B cell (primary cell): ENCODE measurements around the gene PSPC1. TPM values are rescaled to one million over a fixed set of nuclear protein-coding genes. Genes with fewer than 3 reads are reported as not detected.
"Not testable (repeated sequence)": the region's sequence is repeated elsewhere in the genome, so short reads cannot be mapped to it uniquely, and the experiment has no call there.

Experiments
- ATAC-seq: fragments of 200-7000 bp; cut with Tn5 transposase; one replicate; pipeline ENCODE4 v1.10.0; 2021; ENCODE audit warnings: low read depth, mild to moderate bottlenecking, moderate number of reproducible peaks, moderate library complexity
- CTCF ChIA-PET: fragments of 350-600 bp; sonication (Branson Sonifier 250); formaldehyde crosslinking; loops from one replicate; lab custom pipeline; 2021; ENCODE audit warnings: antibody characterized with exemption, inconsistent platforms; lab: Charles Lee
- POLR2A ChIA-PET: fragments of 350-600 bp; sonication (Branson Sonifier 250); formaldehyde crosslinking; loops from one replicate; lab custom pipeline; 2021; ENCODE audit warnings: antibody characterized with exemption; lab: Charles Lee
- DNase-seq: peaks from one replicate; pipeline ENCODE4 v3.0.0; 2013
- H2AFZ ChIP-seq: 2 replicates; pipeline ENCODE4 v1.6.1; 2012; ENCODE audit warnings: mild to moderate bottlenecking, low read depth, low read length; ENCODE audit not compliant: insufficient read depth, poor library complexity, severe bottlenecking
- H3K27ac ChIP-seq, 2 donors: 1 replicate in 1 of 2; 2 replicates in 1 of 2; pipeline ENCODE4 v1.5.1; 2012 to 2013; ENCODE audit warnings: low read length in 2 of 2, mild to moderate bottlenecking in 2 of 2, moderate library complexity in 1 of 2
- H3K27me3 ChIP-seq, 4 experiments: fragments of 200-600 bp in 1 of 4; sonication (generic) in 1 of 4; replicated peaks in 1 of 4; 1 replicate in 2 of 4; 2 replicates in 2 of 4; pipeline versions ENCODE4 v1.6.1 to v1.7.0; 2013 to 2016; ENCODE audit warnings: low read length in 3 of 4, mild to moderate bottlenecking in 2 of 4, mixed read lengths in 1 of 4, moderate library complexity in 1 of 4; ENCODE audit not compliant: insufficient read depth in 4 of 4, control insufficient read depth in 3 of 4; ENCODE audit errors: control extremely low read depth in 1 of 4
- H3K36me3 ChIP-seq, 2 experiments: replicated peaks in 1 of 2; 1 replicate in 1 of 2; 2 replicates in 1 of 2; pipeline versions ENCODE4 v1.6.1 to v1.7.1; 2013; ENCODE audit warnings: low read length in 1 of 2; ENCODE audit not compliant: insufficient read depth in 2 of 2, control insufficient read depth in 1 of 2; ENCODE audit errors: control extremely low read depth in 1 of 2, extremely low read depth in 1 of 2
- H3K4me1 ChIP-seq, 2 donors: fragments of 200-600 bp in 1 of 2; sonication (generic) in 1 of 2; 1 replicate in 1 of 2; 2 replicates in 1 of 2; pipeline versions ENCODE4 v1.5.1 to v1.6.1; 2013 to 2017; ENCODE audit warnings: low read length in 2 of 2; ENCODE audit not compliant: control insufficient read depth in 2 of 2, insufficient read depth in 2 of 2
- H3K4me2 ChIP-seq: replicated peaks from 2 replicates; pipeline ENCODE3; 2012; ENCODE audit warnings: mild to moderate bottlenecking, low read depth, low read length; ENCODE audit not compliant: poor library complexity, severe bottlenecking
- H3K4me3 ChIP-seq, 5 experiments: fragments of 200-600 bp in 1 of 5; sonication (generic) in 1 of 5; 1 replicate in 3 of 5; 2 replicates in 2 of 5; pipeline versions ENCODE4 v1.5.1 to v1.7.0; 2011 to 2016; ENCODE audit warnings: low read length in 4 of 5, mild to moderate bottlenecking in 4 of 5, low read depth in 2 of 5, control low read depth in 1 of 5, moderate library complexity in 1 of 5; ENCODE audit not compliant: insufficient read depth in 1 of 5; ENCODE audit errors: control extremely low read depth in 1 of 5, extremely low read depth in 1 of 5
- H3K79me2 ChIP-seq: fragments of 200-600 bp; sonication (generic); one replicate; pipeline ENCODE4 v1.6.0; 2016; ENCODE audit warnings: low read length; ENCODE audit not compliant: control insufficient read depth, insufficient read depth
- H3K9ac ChIP-seq: fragments of 200-600 bp; sonication (generic); 2 replicates; pipeline ENCODE4 v1.6.1; 2017; ENCODE audit warnings: mild to moderate bottlenecking, low read length, moderate library complexity
- H3K9me3 ChIP-seq, 3 donors: one replicate each; pipeline versions ENCODE4 v1.6.1 to v1.7.1; 2013; ENCODE audit warnings: low read length in 2 of 3; ENCODE audit not compliant: control insufficient read depth in 2 of 3, insufficient read depth in 1 of 3; ENCODE audit errors: control extremely low read depth in 1 of 3
- H4K20me1 ChIP-seq: 2 replicates; pipeline ENCODE4 v1.6.0; 2012; ENCODE audit warnings: mild to moderate bottlenecking, low read length; ENCODE audit not compliant: insufficient read depth, control insufficient read depth, poor library complexity, severe bottlenecking
- H3K27ac Mint-ChIP-seq: one replicate; pipeline ENCODE4 v1.8.0; 2021; ENCODE audit warnings: mixed read lengths
- H3K27me3 Mint-ChIP-seq: one replicate; pipeline ENCODE4 v1.8.0; 2021; ENCODE audit warnings: mixed read lengths
- H3K4me1 Mint-ChIP-seq: one replicate; pipeline ENCODE4 v1.8.0; 2021; ENCODE audit warnings: mixed read lengths
- H3K4me3 Mint-ChIP-seq: one replicate; pipeline ENCODE4 v1.8.0; 2021; ENCODE audit warnings: mixed read lengths
- H3K9me3 Mint-ChIP-seq: one replicate; pipeline ENCODE4 v1.8.0; 2022; ENCODE audit warnings: mixed read lengths; ENCODE audit not compliant: insufficient read depth
- EZH2 ChIP-seq: IDR thresholded peaks from 2 replicates; pipeline ENCODE4 v1.6.1; 2012; ENCODE audit warnings: borderline replicate concordance, low read depth, mild to moderate bottlenecking, moderate library complexity, low read length; ENCODE audit not compliant: insufficient read depth, poor library complexity, severe bottlenecking
- WGBS: methylation state at CpG from one replicate; pipeline ENCODE4 v1.1.5; 2013; ENCODE audit warnings: missing lambda C conversion rate; ENCODE audit not compliant: insufficient coverage; 5-methylcytosine and 5-hydroxymethylcytosine counted together
- intact Hi-C: fragments of 100-400 bp; cut with micrococcal nuclease; formaldehyde crosslinking; loops from one replicate; pipeline ENCODE4 v1.10.0; 2022
- polyA plus RNA-seq: library from polyadenylated mRNA; depleted of rRNA; stranded (reverse); fragments of >200 nt; gene quantifications from 2 replicates; pipeline ENCODE4 v1.2.3, GENCODE V29; 2012
- total RNA-seq, 2 donors: library from RNA; stranded (reverse); fragments of 120-200 nt in 1 of 2; gene quantifications; 1 replicate in 1 of 2; 2 replicates in 1 of 2; pipeline versions ENCODE4 v1.2.3 to v1.2.4, GENCODE V29; 2013 to 2022
- TF ChIP-seq, protein P1 (sequence below): fragments of 200-600 bp; IDR thresholded peaks from one replicate; pipeline ENCODE4 v1.8.0; 2022; ENCODE audit warnings: antibody characterized with exemption, mild to moderate bottlenecking

Gene PSPC1
- total and polyA plus RNA-seq, 2 donors (not counting 1 experiment from before 2014, with no cell fraction given): 55.3 to 121 TPM

DNA sequence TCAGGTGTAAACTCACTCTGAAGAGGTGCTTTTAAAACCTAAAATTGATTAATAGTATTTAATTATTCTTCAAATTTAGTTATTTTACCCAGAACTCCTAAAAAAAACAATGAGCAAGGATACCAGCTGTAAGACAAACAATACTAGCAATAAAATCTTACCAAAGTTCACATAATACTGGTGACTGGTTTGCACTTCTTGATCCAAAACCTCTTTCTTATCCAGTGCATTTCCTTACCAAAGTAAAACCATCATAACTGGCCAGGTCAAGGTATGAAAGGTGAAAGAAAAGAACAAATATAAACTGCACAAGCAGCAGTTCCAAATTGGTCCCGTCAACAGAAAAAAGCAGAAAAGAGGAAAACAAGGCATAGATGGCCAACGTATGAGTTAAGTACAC, 62.7 kb downstream of the PSPC1 start:
- peaks cover 13% of the 10 kb centered on the region for H4K20me1 ChIP-seq
- POLR2A ChIA-PET: no interaction called here

GRCh38 chr13:19713186-19713965, 69.4 kb downstream of the PSPC1 start:
- WGBS: no CpG with 5 or more reads among the region's 10 CpGs
- POLR2A ChIA-PET: no interaction called here

More for the DNA sequence above, 62.7 kb downstream of the PSPC1 start:
- Histone ChIP-seq H3K4me3 (no peak overlapping the region), H3K9me3 (no peaks in the 10 kb centered on the region), H3K4me2 (no peak overlapping the region), H3K27ac (no peak overlapping the region), H3K4me1 (no peaks in the 10 kb centered on the region), H3K79me2 (peaks cover 14% of the 10 kb centered on the region), H3K27me3 (no peaks in the 10 kb centered on the region), H2AFZ (no peak overlapping the region), H3K9ac (no peak overlapping the region), H3K36me3 (peaks cover 4 to 17% of the 10 kb centered on the region in 2 experiments)
- Mint-ChIP-seq H3K4me3 (no peak overlapping the region), H3K27ac (no peak overlapping the region), H3K4me1 (no peaks in the 10 kb centered on the region), H3K9me3 (no peaks in the 10 kb centered on the region), H3K27me3 (no peaks in the 10 kb centered on the region)
- TF ChIP-seq EZH2: no peak
- TF ChIP-seq, protein P1, sequence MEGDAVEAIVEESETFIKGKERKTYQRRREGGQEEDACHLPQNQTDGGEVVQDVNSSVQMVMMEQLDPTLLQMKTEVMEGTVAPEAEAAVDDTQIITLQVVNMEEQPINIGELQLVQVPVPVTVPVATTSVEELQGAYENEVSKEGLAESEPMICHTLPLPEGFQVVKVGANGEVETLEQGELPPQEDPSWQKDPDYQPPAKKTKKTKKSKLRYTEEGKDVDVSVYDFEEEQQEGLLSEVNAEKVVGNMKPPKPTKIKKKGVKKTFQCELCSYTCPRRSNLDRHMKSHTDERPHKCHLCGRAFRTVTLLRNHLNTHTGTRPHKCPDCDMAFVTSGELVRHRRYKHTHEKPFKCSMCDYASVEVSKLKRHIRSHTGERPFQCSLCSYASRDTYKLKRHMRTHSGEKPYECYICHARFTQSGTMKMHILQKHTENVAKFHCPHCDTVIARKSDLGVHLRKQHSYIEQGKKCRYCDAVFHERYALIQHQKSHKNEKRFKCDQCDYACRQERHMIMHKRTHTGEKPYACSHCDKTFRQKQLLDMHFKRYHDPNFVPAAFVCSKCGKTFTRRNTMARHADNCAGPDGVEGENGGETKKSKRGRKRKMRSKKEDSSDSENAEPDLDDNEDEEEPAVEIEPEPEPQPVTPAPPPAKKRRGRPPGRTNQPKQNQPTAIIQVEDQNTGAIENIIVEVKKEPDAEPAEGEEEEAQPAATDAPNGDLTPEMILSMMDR: no peak
- WGBS: no CpG with 5 or more reads among the region's 2 CpGs
- intact Hi-C loops: no loop called here
- ATAC-seq (no peak), DNase-seq (no peak)
- CTCF ChIA-PET: no interaction called here

GRCh38 chr13:19709782-19710181, 73.0 kb downstream of the PSPC1 start:
- DNase-seq, H3K27ac ChIP-seq, POLR2A ChIA-PET, H3K4me2 ChIP-seq, H3K4me3 ChIP-seq, H3K36me3 ChIP-seq, H3K27ac Mint-ChIP-seq, H3K27me3 ChIP-seq, H3K4me1 Mint-ChIP-seq, H3K9me3 Mint-ChIP-seq, ATAC-seq, H2AFZ ChIP-seq, H3K27me3 Mint-ChIP-seq, H3K9ac ChIP-seq, H3K4me3 Mint-ChIP-seq, H3K9me3 ChIP-seq, H3K4me1 ChIP-seq, H4K20me1 ChIP-seq, H3K79me2 ChIP-seq, intact Hi-C loops, CTCF ChIA-PET: not testable (repeated sequence)

More at GRCh38 chr13:19713186-19713965, 69.4 kb downstream of the PSPC1 start:
- no peaks in the 10 kb centered on the region for H3K9me3 ChIP-seq
- H3K4me3 ChIP-seq: no peak overlapping the region
- H3K4me1 Mint-ChIP-seq: no peaks in the 10 kb centered on the region
- no peak for TF ChIP-seq EZH2
- no peak overlapping the region for H3K27ac ChIP-seq
- DNase-seq (no peak), ATAC-seq (no peak)
- no peak overlapping the region for H3K4me3 Mint-ChIP-seq
- H3K27me3 ChIP-seq: no peaks in the 10 kb centered on the region
- no peak overlapping the region for H3K4me2 ChIP-seq
- intact Hi-C loops: no loop called here
- no peaks in the 10 kb centered on the region for H3K9me3 Mint-ChIP-seq
- H3K36me3 ChIP-seq: peaks cover 1 to 2% of the 10 kb centered on the region in 2 experiments
- H3K27ac Mint-ChIP-seq: no peak overlapping the region
- H3K27me3 Mint-ChIP-seq: no peaks in the 10 kb centered on the region
- H3K79me2 ChIP-seq: peaks cover 5% of the 10 kb centered on the region
- no peak overlapping the region for H3K9ac ChIP-seq
- CTCF ChIA-PET: interaction anchor here (0.6 kb wide), 1 partner anchor 1137 kb away, joined by 3 read pairs; no protein-coding TSS in a partner anchor
- H3K4me1 ChIP-seq: no peaks in the 10 kb centered on the region
- H4K20me1 ChIP-seq: no peaks in the 10 kb centered on the region
- no peak overlapping the region for H2AFZ ChIP-seq
